ENCODE results near the gene NR5A1.

DNA sequence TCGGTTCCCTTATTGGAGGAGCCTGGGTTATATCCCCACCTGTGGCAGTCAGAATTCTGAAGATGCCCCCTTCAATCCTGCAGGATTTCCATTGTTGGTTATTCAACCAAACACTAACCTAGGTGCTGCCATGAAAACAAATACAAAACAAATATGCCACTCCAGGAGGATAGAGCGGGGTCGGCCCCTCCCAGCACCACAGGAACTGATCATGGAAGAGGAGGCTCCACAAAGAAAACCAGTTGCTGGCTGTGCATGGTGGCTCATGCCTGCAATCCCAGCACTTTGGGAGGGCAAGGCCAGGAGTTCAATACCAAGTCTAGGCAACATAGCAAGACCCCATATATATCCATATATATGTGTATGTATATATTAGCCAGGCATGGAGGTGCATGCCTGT, 70.1 kb downstream of the NR5A1 start:
- TF ChIP-seq, protein P1, sequence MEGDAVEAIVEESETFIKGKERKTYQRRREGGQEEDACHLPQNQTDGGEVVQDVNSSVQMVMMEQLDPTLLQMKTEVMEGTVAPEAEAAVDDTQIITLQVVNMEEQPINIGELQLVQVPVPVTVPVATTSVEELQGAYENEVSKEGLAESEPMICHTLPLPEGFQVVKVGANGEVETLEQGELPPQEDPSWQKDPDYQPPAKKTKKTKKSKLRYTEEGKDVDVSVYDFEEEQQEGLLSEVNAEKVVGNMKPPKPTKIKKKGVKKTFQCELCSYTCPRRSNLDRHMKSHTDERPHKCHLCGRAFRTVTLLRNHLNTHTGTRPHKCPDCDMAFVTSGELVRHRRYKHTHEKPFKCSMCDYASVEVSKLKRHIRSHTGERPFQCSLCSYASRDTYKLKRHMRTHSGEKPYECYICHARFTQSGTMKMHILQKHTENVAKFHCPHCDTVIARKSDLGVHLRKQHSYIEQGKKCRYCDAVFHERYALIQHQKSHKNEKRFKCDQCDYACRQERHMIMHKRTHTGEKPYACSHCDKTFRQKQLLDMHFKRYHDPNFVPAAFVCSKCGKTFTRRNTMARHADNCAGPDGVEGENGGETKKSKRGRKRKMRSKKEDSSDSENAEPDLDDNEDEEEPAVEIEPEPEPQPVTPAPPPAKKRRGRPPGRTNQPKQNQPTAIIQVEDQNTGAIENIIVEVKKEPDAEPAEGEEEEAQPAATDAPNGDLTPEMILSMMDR (conservative IDR thresholded peaks at IDR 0.05): no peak
- no peak for TF ChIP-seq ZFX (IDR thresholded peaks at IDR 0.05)
